ENCODE data around the gene SRSF6.

- TF ChIP-seq EZH2 (IDR thresholded peaks at IDR 0.05) (no peak), POLR2AphosphoS5 (IDR thresholded peaks at IDR 0.05; ENCODE audit: borderline replicate concordance, low read depth, low read length) (no peak), FOXP2 (optimal IDR thresholded peaks at IDR 0.05; ENCODE audit: control extremely low read depth, extremely low read length, insufficient read depth) (no peak)
Measured at GRCh38 chr20:43415661-43416430, 41.9 kb upstream of the SRSF6 start.

Data from SK-N-MC (cell line).